ENCODE data around the gene PLSCR5. TPM values are rescaled to one million over a fixed set of nuclear protein-coding genes. Genes with fewer than 3 reads are reported as not detected.

Gene PLSCR5
- total RNA-seq, 4 donors from 2014 or later: not detected

DNA sequence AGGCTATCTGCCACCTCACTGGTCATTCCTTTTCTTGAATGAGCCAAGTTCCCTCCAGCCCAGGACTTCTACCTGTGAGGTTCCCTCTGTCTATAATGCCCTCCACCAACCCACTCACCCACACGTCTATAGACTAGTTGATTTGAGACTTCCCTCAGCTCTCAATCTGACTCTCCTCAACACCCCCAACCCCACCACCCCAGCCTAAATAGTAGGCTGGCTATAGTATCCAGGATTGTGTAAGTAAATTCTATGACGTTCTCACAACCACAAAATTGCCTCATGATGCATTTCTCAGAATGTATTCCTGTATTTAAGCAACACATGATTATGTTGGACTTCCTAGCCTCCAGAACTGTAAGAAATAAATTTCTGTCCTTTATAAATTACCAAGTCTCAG lies 63.0 kb downstream of the PLSCR5 start:
- no peak for DNase-seq

DNA sequence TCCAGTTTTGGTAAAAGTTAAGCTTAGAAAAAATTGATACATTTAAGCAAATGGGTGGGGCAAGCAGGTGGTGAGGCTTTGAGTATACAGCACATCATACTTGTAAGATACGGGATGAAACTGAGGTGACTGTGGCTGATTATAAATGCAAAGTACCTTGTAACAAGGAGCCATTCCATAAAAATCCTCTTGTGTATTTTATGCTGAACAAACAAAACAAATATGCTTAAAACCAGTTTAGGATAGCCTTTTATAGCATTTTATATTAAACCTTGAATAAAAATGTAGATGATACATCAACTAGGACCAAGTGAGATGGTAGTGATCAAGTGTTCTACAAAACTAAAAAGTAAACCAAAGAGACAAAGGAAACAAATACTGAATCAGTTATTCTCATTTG lies 64.2 kb downstream of the PLSCR5 start:
- DNase-seq: no peak
- 32 to 57% methylated on average over 1 of the region's 1 CpG for WGBS, 2 donors (ENCODE audit: low coverage in 1 of 2)
- no peak for TF ChIP-seq POLR2AphosphoS5 (IDR thresholded peaks at IDR 0.05)
- TF ChIP-seq, protein P1, sequence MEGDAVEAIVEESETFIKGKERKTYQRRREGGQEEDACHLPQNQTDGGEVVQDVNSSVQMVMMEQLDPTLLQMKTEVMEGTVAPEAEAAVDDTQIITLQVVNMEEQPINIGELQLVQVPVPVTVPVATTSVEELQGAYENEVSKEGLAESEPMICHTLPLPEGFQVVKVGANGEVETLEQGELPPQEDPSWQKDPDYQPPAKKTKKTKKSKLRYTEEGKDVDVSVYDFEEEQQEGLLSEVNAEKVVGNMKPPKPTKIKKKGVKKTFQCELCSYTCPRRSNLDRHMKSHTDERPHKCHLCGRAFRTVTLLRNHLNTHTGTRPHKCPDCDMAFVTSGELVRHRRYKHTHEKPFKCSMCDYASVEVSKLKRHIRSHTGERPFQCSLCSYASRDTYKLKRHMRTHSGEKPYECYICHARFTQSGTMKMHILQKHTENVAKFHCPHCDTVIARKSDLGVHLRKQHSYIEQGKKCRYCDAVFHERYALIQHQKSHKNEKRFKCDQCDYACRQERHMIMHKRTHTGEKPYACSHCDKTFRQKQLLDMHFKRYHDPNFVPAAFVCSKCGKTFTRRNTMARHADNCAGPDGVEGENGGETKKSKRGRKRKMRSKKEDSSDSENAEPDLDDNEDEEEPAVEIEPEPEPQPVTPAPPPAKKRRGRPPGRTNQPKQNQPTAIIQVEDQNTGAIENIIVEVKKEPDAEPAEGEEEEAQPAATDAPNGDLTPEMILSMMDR (IDR thresholded peaks at IDR 0.05): no peak
- TF ChIP-seq EP300 (IDR thresholded peaks at IDR 0.05; ENCODE audit: low read depth): no peak
- no peak for TF ChIP-seq POLR2A (IDR thresholded peaks at IDR 0.05)
- Histone ChIP-seq H3K27me3 (no peaks in the 10 kb centered on the region), H3K9me3 (no peaks in the 10 kb centered on the region), H3K4me3 (peak overlapping the region in 1 of 4 donors; percentile 96), H3K4me1 (peaks cover 6 to 79% (median 46%) of the 10 kb centered on the region in 4 donors), H3K27ac (peak overlapping the region; percentile 8 to 98 (median 96)), H3K36me3 (peaks cover 0 to 5% (median 0%) of the 10 kb centered on the region in 4 donors)
- intact Hi-C loops (cut with DNase I; ENCODE audit: low total_unique reads): no loop called here
- in situ Hi-C loops (cut with MboI; ENCODE audit: low pct_ligation_motif_present in 1 of 4, low pct_unique_long_range_greater_than_20kb in 1 of 4, low sequenced_read_pairs in 3 of 4): no loop called here

More for the DNA sequence above, 63.0 kb downstream of the PLSCR5 start:
- H3K9me3 ChIP-seq: no peaks in the 10 kb centered on the region
- no peaks in the 10 kb centered on the region for H3K27me3 ChIP-seq
- in situ Hi-C loops (cut with MboI; ENCODE audit: low pct_ligation_motif_present in 1 of 4, low pct_unique_long_range_greater_than_20kb in 1 of 4, low sequenced_read_pairs in 3 of 4) (no loop called here), intact Hi-C loops (cut with DNase I; ENCODE audit: low total_unique reads) (no loop called here)
- peak overlapping the region; percentile 95 to 98 (median 97) for H3K27ac ChIP-seq
- peaks cover 0 to 5% (median 0%) of the 10 kb centered on the region in 4 donors for H3K36me3 ChIP-seq
- H3K4me1 ChIP-seq: peaks cover 6 to 67% (median 41%) of the 10 kb centered on the region in 4 donors
- WGBS, 2 donors (ENCODE audit: low coverage in 1 of 2): 25 to 51% methylated on average over 2 of the region's 2 CpGs
- H3K4me3 ChIP-seq: peak overlapping the region in 3 of 4 donors; percentile 59 to 96 (median 89)
- peak in 1 of 3 donors; percentile 9 for TF ChIP-seq POLR2AphosphoS5 (IDR thresholded peaks at IDR 0.05)
- no peak for TF ChIP-seq EP300 (IDR thresholded peaks at IDR 0.05; ENCODE audit: low read depth)
- peak; percentile 9 for TF ChIP-seq POLR2A (IDR thresholded peaks at IDR 0.05)
- TF ChIP-seq, protein P1 (IDR thresholded peaks at IDR 0.05): no peak

DNA sequence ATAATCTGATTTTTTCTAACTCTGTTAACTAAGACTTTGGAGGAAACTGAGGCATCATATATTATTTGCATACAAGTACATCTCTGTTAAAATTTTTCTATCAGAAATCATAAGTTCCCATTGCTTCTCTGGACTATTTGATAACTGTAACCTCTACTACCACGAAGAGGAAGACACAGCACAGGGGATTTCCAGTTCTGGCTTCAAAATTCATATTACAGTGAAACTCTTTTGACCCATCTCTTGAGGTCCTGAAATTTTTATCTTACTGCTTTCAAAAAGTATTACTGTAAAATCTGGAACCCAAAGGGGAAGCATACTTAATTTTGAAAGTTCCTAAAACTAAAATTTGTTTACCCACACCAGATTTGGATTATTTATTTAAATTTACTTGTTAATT lies 64.9 kb downstream of the PLSCR5 start:
- no peaks in the 10 kb centered on the region for H3K9me3 ChIP-seq
- 18 to 20% methylated on average over 1 of the region's 1 CpG for WGBS, 2 donors (ENCODE audit: low coverage in 1 of 2)
- H3K4me3 ChIP-seq: peak overlapping the region in 1 of 4 donors; percentile 96
- H3K36me3 ChIP-seq: peaks cover 0 to 5% (median 0%) of the 10 kb centered on the region in 4 donors
- in situ Hi-C loops (cut with MboI; ENCODE audit: low pct_ligation_motif_present in 1 of 4, low pct_unique_long_range_greater_than_20kb in 1 of 4, low sequenced_read_pairs in 3 of 4) (no loop called here), intact Hi-C loops (cut with DNase I; ENCODE audit: low total_unique reads) (no loop called here)
- TF ChIP-seq POLR2A (IDR thresholded peaks at IDR 0.05) (no peak), POLR2AphosphoS5 (IDR thresholded peaks at IDR 0.05) (no peak)
- peak overlapping the region in 3 of 4 donors; percentile 95 to 98 (median 97) for H3K27ac ChIP-seq
- no peaks in the 10 kb centered on the region for H3K27me3 ChIP-seq
- peaks cover 6 to 78% (median 46%) of the 10 kb centered on the region in 4 donors for H3K4me1 ChIP-seq
- DNase-seq: no peak

DNA sequence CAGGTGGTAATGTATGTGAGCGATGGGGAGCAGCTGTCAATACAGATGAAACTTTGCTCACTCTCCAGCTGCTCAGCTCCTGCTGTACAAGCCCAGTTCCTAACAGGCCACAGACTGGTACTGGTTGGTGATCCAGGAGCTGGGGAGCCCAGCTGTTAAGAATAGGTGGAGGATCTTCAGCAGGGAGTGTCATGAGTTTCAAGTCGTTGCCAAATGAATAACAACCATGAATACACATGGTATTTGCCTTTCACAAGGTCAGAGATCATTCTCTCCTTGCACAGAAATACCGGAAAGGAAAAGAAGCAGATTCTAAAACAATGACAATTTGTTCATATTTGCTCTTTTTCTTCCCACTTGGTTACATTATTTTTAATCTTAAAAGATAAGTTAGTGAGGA lies 65.8 kb downstream of the PLSCR5 start:
- Histone ChIP-seq H3K4me3 (peak overlapping the region in 1 of 4 donors; percentile 96), H3K4me1 (peaks cover 6 to 74% (median 46%) of the 10 kb centered on the region in 4 donors), H3K36me3 (peaks cover 0 to 5% (median 0%) of the 10 kb centered on the region in 4 donors), H3K27ac (peak overlapping the region in 3 of 4 donors; percentile 95 to 98 (median 97)), H3K27me3 (no peaks in the 10 kb centered on the region), H3K9me3 (no peaks in the 10 kb centered on the region)
- DNase-seq: peak; percentile 17
- in situ Hi-C loops (cut with MboI; ENCODE audit: low pct_ligation_motif_present in 1 of 4, low pct_unique_long_range_greater_than_20kb in 1 of 4, low sequenced_read_pairs in 3 of 4) (no loop called here), intact Hi-C loops (cut with DNase I; ENCODE audit: low total_unique reads) (no loop called here)
- TF ChIP-seq POLR2A (IDR thresholded peaks at IDR 0.05) (no peak), POLR2AphosphoS5 (IDR thresholded peaks at IDR 0.05) (peak in 2 of 3 donors; percentile 9 to 10), EP300 (IDR thresholded peaks at IDR 0.05; ENCODE audit: low read depth) (no peak)
- TF ChIP-seq, protein P1 (IDR thresholded peaks at IDR 0.05): no peak
- 58 to 70% methylated on average over 3 of the region's 3 CpGs for WGBS, 2 donors (ENCODE audit: low coverage in 1 of 2)

Measured in transverse colon (tissue), 4 donors.